ENCODE data around the gene DSE.

DSE gene

DNA sequence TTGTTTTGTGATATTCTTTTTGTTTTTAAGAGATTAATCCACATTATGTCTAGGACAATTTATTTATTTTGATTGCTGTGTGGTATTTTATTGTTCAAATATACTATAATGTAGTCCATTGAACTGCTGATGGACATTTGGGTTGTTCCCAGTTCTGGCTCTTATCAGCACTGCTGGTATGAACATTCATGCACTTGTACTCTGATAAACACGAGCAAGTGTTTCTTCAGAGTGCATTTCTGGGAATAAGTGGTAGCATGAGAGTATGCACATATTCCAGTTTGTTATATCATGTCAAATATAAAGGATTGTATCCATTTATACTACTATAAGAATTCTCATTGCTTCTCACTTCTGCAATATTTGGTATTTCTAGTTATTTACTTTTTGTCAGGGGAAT lies 97.5 kb downstream of the DSE start:
- DNase-seq (ENCODE audit: extremely low read depth in 1 of 2, low read depth in 1 of 2) = no peak

DNA sequence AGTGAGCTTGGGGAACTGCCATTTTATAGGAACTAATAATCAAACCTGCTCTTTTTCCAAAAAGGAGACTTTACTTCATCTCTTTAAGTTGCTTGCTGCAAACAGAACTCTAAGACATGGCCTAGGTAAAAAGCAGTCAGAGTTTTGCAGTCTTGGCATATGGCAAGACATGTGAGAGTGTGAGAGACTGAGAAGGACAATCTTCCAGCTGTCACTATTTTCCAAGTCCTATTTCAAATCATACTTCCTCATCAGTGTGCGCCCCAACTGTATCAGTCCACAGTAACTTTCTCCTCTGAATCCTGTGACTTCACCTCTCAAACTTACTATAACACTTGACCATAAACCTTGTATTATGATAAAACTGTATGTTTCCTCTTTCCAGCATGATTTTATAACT lies 100.8 kb downstream of the DSE start:
- no peak for DNase-seq (ENCODE audit: extremely low read depth in 1 of 2, low read depth in 1 of 2)

GRCh38 chr6:116472706-116473105 lies 102.0 kb downstream of the DSE start:
- no peak for DNase-seq (ENCODE audit: extremely low read depth in 1 of 2, low read depth in 1 of 2)

- DNase-seq (ENCODE audit: extremely low read depth in 1 of 2, low read depth in 1 of 2) = no peak
Observed at GRCh38 chr6:116475141-116475540, 104.4 kb downstream of the DSE start.

- no peak for DNase-seq (ENCODE audit: extremely low read depth in 1 of 2, low read depth in 1 of 2)
Observed at GRCh38 chr6:116476002-116476678, 105.4 kb downstream of the DSE start.

DNA sequence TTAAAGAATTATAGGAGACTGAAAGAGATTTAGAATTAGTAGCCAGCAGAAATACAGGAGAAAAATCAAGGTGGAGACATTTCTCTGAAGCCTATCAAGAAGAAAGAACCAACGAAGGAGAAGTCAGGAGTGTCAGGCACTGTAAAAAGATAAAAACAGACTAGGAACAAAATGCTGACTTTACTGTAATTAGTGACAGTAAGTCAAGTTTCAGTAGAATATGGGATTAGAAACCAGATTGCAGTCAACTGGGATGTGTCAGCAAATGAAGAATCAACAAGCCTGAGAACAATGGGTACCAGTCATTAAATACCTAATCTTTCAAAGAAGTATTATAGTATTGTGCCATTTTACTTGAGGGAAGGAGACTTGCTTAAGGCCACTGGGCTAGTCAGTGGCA lies 112.0 kb downstream of the DSE start:
- no peak for DNase-seq (ENCODE audit: extremely low read depth in 1 of 2, low read depth in 1 of 2)

- no peak for DNase-seq (ENCODE audit: extremely low read depth in 1 of 2, low read depth in 1 of 2)
Observed at GRCh38 chr6:116483616-116484015, 112.9 kb downstream of the DSE start.

DNA sequence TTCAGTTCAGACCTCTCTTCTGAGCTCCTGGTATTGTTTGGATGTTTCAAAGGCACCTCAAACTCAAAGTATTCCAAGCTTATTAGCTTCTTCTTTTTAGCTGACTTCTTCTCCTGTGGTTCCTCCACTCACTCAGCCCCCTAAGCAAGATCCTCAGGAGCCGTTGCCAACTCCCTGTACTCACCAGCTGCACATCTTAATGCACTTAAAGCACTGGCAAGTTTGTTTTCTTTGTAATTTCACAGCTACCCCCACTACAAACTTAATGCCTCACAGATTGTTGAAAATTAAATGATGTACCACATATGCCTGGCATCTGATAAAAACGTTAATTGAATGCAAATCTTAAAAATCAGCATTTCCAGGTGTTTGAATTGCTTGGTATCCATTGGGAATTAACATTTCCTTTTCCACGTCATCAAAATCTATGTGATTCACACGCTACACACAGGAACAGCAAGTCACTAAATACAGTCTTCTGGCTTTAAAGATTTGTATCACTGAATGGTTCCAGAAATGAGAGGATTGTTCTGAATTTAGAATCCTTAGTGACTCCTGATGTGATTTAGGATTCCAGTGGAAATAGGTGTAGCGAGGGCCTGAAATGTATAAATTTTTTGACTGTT lies 114.9 kb downstream of the DSE start:
- DNase-seq (ENCODE audit: extremely low read depth in 1 of 2, low read depth in 1 of 2) = no peak

DNA sequence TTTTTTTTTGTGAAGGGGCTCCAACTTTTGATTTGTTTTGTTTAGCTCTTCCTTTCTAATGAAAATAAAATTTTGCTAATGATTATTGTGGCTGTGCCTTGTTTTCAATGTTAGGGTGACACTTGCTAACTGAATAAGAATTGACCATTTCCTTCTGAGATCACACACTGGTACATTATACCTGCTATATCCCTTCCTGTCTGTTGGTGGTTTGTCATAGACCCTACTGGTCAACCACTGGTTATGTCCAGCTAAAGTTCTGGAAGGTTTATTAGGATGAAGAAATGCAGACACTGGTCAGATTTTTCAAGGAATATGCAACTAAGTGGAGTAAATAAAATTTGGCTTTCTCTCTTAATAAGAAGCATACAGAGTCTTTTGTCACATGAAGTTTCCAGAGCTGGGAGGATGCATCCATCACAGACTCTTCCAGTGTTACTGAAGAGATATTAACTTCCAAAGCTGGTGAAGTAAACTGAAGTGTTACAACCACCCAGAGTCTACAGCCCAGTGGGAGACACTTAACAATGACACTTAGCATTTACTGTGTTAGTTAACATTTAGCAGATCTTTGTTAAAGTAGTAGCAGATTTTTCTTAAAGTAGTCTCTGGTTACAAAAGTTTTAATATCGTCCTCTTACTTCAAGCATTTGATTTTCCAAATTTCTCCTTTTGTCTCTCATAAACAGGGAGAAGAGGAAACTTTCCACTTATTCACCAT lies 121.0 kb downstream of the DSE start:
- no peak for DNase-seq (ENCODE audit: extremely low read depth in 1 of 2, low read depth in 1 of 2)

DNA sequence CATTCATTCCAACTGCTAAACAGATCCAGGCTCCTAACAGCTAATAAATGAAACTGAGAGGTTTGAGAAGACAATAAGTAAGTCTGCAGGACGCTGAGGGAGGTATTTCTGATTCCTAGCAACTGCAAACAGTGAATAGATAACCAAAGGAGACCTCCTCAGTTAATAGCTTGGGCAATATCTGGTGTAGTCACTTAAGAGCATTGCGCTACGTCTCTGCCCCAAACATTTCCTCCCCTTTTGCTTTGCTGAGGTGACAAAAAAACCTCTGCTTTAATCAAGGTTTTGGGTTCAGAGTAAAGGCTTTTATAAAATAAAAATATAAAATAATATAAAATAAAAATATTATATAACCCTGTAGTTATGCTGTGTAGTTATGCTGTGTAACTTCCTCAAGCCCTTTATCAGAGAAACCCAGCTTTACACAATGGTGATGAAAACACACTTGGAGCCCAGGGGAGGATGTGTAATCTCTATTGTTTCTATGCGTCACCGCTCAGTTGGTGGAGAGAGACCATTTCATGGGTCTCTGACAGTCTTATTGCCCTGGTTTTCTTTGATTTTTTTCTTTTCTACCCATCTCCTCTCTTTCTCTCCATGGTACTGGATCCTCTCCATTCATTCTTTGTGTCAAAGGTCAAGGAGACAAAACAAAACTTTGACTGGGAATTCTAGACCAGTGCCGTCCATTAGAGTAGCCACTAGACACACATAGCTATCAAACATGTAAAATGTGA lies 121.8 kb downstream of the DSE start:
- DNase-seq (ENCODE audit: extremely low read depth in 1 of 2, low read depth in 1 of 2) = no peak
